Right hindlimb (tissue), 1 donor: ENCODE results near the gene NFILZ.

Experiments
- DNase-seq: peaks from one replicate; pipeline ENCODE4 v3.0.0-alpha.2; 2018

Gene NFILZ, protein sequence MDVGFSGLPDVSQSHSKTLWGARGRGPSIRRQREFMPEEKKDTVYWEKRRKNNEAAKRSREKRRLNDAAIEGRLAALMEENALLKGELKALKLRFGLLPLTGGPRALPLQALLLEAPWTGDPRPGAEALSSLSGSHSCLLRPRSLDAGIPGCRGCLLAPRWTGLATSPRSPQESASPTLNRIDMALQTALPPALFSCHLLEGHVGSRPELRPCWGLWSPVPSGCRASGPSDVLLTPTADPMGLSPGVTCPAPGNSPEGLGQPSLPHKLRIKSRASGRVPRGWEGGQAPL

DNA sequence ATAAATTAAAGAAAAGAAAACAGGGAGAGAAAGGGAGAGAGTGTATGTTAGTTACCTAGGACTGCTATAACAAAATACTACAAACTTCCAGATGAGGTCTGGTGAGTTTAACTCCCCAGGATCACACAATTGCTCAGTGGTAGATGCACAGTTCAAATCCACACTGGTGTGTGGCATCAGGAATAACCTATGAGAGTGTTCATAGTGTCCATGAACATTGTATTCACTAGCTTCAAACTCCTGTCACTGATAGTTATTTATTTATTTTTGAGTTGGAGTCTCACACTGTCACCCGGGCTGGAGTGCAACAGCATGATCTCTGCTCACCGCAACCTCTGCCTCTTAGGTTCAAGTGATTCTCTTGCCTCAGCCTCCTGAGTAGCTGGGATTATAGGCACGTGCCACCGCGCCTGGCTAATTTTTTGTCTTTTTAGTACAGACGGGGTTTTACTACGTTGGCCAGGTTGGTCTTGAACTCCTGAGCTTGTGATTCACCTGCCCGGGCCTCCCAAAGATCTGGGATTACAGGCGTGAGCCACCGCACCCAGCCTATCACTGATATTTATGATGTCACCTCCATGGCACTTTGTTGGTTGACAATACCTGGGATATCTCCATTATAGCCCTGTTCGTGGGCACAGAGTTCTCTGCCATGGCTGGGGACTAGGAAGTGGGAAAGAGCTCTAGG lies at the start of gene NFILZ:
Gene NFILZ (plus strand): TSS at position 638 of the 688 bp plus-strand sequence. CDS start 46,133 bp downstream, outside the sequence.
- DNase-seq = no peak

DNA sequence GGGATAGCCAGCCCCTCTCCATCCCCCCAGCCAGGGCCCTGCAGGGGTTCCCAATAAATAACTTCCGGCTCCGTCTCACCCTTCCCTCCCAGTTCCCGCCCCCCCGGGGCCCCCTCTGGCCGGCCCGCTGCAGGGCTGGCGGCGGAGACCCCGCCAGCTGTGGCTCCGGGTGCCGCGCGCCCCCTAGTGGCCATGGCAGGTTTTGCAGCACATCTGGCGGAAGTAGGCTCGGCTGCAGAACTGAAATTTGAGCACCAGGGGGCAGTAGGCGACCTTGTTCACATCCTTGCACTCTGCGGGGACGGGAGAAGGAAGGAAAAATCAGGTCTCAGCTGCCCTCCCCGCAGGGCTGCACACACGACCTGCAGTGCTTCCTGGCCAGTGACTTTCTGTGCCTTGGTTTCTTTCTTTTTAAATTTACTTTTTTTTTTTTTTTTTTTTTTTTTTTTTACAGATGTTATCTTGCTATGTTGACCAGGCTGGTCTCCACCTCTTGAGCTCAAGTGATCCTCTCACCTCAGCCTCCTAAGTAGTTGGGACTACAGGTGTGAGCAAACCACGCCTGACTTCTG lies 49.6 kb upstream of the NFILZ start:
- peak; percentile 89 for DNase-seq

DNA sequence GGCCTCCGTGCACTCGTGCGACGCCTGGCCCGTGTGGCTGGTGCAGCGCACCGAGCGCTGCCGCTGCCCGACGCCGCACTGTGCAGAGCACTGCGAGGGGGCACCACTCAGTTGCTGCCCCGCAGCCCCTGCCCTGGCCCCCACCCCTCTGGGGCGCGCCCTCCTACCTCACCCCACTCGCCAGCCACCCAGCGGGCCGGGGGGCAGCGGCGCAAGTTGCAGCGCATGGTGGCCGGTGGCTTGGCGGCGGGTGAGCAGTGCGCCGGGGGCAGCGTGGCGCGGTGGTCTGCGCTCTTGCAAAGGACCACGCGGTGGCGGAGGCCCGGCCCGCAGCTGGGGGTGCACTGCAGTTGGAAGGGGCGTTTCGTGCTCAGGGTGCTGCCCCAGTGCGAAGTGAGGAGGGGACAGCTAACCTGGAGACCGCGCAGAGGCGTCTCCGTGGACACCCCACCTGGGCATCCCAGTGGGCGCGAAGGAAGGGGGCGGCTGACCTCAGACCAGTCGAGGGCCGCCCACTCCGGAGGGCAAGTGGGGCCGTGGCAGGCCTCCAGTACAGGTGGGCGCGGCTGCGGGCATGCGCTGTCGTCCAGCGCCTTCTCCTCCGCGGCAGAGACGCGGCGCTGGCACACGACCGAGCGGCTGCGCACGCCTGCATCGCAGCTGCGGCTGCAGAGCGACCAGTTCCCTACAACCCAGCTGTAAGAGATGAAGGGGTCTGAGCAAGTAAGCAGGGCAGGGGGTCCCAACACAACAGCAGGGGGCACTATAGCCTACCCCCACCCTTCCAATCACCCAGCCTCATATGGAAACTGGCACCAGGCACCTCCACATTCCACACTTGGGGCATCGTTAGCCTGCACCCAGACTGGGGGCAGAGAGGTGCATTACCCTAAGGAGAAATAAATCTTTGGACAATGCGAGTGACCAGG lies 45.2 kb upstream of the NFILZ start:
- no peak for DNase-seq

DNA sequence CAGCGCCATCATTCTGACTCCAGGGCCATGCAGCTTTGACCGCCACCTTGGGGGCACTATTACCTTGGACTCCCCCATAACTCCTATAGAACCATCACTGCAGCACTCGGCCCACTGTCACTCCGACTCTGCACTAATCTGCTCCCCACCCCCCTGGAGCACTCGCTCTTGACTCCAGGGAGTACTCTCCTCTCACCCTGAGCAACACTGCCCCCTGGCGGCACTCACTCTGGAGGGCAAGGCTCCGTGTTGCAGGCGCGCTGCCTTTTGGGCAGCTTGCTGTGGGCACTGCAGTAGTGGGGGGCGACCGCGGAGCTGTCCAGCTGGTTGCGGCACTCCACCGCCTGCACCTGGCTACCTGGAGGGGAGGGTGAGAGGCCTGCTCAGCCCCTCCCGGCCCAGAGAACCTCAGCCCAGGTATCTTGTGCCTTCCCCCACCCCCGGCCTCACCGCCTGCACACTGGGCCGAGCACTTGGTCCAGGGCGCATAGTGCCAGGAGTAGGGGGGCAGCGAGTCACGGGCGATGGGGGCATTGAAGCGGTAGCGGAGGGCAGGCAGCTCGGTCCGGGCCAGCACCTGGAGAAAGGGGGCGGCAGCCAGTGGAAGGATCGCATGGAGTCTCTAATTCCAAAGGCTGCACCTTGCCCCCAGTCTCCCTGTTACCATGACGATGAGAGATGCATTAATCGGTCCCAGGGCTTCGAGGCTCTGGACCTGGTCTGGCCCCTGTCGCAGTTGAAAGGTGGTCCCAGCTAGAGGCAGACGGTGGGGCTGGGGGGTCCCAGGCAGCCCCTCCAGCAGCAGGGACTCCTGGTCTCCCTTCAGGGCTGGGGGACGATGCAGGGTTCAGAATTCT lies 44.3 kb upstream of the NFILZ start:
- no peak for DNase-seq

DNA sequence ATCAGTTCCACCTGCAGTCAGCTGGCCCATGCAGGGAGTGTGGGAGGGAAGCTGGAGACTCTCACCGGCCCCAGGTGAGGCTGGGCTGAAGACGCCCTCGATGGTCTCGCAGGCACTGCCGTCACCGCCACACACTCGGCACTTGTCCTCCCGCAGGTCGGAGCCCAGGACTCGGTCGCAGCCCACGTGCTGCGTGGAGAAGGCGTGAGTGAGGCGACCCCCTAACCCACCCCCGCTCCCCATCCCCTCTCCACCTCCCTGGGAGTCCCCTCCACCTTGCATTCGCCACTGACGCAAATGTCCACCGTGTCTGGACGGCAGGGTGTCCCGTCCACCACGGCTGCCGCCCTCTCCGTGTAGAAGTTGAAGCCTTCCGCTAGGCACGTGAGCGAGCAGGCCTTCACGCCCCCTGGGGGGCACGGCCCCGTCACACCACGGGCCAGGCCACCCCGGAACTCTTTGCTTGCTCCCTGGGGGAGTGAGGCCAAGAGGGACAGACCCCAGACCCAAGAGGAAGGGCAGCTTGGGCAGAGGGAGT lies 41.2 kb upstream of the NFILZ start:
- DNase-seq = no peak

DNA sequence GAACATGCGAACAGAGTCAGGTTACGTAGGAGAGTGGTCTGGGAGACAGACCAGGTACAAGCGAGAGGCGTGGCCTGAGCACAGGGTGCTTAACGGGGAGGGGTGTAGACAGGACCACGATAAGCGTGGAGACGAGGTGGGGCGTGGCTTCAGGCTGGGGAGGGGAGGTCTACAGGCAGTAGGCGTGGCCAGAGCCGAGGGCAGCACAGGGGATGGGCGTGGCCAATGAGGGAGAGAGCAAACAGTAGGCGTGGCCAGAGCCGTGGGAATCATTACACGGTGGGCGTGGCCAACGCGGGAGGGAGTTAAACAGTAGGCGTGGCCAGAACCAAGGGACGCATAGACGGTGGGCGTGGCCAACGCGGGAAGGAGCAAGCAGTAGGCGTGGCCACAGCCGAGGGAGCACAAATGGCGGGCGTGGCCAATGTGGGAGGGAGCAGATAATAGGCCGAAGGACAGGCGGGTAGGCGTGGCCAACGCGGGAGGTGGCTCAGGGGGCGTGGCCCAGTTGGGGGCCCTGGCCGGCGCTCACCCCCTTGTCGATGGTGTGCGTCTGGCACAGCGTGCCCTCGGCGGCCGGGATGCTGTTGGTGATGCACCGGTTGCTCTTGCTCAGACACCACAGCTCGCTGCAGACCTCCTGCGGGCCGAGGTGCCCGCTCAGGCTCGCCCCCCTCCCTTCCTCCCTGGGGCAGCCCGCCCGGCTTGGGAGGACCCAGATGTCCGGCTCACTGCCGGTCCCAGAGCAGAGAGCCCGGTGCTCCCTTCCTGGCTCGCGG lies 38.0 kb upstream of the NFILZ start:
- peak; percentile 96 for DNase-seq

DNA sequence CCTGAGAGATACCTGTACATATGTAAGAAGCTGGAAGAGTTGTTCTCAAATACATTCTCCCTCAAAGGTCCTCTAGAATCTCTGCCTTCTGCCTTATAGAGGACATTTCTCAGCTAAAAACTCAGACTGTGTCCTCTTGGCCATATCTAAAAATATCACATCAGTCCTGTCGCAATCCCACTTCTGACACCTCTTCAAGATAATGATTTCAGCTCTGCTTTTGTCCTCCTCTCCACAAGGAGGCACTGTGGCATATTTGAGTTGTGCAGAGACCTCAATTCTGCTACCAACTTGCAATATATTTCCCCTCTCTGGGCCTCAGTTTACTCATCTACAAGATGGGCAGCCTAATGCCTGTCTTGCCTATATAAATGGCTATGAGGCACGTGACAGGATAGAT lies 36.5 kb upstream of the NFILZ start:
- DNase-seq = no peak

DNA sequence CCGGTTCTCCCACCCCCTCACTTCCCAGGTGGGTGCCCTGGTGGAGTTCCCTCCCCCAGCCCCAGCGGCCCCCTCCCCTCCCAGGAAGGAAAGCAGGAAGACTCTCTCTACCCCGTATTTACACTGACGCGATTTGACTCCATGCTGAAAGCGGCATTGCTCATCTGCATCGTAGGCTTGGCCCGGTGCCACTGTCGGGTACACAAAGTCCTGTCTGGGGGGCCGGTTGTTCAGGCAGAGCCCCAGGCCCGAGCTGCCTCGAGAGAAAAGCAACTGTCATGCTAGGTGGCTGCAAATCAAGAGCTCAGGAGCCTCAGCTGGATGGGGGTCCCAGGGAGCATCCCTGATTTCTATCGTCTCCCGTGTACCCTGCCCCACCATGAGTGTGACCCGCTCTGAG lies 34.8 kb upstream of the NFILZ start:
- DNase-seq = no peak

DNA sequence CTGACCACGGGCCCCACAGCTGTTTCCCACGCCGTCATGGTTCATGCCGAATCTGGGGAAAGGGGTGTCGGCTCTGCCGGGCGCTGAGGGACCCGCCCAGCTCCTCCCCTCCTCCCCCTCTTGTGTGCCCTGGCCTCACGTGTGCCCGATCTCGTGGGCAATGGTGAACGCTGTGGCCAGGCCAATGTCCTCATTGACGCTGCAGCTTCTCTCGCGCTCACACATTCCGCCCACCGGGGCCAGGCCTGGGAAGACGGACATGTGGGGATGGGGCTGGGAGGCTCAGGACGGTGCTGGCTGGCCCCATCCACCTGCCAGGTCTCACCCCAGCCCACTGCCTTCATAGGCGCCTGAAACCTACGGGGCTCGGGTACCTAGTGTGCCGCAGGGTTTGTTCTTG lies 34.3 kb upstream of the NFILZ start:
- DNase-seq = no peak

DNA sequence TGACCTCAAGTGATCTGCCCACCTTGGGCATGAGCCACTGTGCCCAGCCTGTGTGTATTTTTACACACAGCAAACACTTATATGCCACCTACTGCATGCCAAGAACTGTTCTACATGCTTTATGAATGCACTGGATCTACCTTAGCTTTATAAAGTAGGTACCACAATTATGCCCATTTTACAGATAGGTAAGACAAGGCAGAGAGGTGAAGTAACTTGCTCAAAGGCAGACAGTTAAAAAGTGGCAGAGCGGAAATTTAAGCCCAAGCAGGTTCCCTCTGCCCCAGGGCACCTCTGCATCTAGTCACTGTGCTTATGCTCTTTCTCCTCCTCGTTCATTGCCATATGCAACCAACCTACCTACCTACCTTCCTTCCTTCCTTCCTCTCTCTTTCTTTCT lies 30.4 kb upstream of the NFILZ start:
- DNase-seq = no peak

DNA sequence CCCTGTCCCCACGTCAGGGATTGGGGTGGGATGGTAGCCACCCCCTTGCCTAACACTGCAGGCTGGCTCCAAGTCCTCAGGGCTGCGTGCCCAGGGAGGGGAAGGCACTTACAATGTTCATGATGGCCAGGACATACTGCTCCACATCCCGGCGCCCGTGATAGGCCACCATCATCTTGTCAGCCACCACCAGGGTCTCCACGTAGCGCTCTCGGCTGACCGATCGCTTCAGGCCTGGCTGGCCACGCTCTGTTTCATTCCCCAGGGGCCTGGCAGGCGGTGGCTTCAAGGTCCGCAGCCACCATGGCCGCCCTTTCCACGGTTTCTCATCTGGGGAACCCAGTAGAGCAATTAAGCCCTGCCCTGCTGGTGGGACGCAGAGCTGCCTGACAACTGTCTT lies 29.6 kb upstream of the NFILZ start:
- no peak for DNase-seq

DNA sequence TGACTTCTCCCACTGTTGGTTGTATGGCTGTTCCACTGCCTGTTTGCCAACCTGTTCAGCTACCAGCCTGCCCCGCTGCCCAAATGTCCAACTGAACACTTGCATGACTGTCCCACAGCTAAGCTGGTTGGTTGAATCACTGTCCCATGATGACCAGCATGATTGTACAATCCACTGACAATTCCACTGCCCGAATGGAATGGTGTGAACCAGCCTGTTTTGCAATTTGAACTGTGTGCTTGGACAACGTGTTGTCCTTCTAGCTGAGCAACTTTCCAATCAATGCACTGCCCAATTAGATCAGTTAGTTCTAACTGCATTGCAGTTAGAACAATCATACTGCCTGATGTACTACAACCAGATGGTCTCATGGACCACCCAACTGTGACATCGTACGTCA lies 28.6 kb upstream of the NFILZ start:
- no peak for DNase-seq

DNA sequence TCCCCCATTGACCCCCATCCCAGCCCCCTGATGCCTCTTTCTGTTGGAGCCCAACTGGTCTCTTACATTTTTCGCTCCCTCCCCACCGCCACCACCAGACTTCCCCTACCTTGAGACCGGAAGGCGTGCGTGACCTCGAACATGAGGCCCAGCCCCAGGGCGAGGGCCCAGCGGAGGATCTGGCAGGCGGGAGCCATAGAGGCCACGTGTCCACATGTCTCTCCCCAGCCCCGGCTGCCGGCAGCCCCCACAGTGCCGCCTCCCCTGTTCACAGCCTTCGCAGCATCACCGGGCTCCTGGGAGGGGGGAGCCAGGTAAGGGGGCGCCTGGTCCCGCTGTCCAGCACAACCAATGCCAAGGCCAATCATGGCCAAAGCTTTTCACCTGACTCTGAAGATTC lies 24.9 kb upstream of the NFILZ start:
- DNase-seq = no peak

DNA sequence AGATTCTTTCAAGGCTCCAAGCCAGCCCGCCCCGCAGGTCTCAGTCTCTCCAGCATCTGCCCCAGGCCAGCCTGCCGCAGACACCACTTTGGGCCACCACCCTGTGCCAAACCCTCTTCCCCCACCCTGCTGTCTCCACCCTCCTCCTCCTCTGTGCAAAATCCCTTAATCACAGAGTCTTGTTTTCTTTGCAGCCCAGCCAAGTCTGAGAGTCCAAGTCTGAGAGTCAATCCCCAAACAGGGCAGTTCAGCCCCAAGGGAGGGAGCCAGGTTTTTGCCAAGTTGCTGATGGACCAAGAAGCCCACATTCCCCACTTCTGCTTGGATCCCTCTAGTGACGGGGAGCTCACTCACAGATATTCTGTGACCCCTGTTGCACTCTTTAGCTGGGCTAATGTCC lies 23.0 kb upstream of the NFILZ start:
- DNase-seq = peak; percentile 65

DNA sequence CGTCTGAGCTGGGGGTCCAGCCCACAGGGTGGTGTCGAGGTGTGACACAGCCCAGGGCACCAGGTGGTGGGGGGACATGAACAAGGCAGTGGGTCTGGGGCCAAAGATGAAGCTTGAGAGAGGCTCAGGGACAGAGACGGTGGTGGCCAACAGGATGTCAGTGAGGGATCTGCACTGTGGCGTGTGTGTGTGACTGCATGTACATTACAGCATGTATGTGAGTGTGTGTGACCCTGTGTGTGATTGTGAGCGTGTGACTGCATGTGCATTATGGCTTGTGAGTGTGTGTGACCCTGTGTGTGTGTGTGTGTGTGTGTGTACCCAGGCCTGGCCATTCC lies 21.5 kb upstream of the NFILZ start:
- DNase-seq = no peak

DNA sequence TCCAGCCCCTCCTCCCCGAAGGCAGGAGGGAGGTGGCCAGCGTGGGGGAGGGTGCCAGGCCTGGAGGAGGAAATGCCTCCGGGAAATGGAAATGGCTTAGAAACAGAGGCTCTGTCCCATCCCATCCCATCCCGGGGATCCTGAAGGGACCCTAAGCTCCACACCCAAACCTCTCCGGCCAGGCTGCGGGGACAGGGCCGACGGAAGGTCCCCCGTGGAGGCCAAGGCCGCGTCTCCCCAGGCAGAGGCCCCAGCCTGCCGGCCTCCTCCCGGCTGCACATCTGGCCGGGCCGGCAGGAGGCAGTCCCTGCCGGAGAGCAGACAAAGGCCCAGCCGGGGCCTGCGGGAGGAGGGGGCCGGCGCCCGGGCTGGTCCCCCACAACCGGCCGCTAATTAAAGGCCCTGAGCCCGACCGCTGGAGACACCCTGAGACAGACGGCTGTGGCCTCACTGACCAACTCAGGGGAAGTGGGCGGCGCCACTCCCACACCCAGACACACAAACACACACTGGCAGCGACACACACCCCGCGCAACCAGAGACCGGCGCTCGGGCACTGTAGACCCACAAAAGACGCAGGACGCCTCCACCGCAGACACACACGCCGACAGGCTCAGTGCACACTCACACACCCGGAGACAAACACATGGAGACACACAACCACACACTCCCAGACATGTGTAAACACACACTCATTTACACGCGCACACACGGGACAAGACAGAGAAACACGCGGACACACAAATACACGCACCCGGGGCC lies 21.0 kb upstream of the NFILZ start:
- peak; percentile 85 for DNase-seq

DNA sequence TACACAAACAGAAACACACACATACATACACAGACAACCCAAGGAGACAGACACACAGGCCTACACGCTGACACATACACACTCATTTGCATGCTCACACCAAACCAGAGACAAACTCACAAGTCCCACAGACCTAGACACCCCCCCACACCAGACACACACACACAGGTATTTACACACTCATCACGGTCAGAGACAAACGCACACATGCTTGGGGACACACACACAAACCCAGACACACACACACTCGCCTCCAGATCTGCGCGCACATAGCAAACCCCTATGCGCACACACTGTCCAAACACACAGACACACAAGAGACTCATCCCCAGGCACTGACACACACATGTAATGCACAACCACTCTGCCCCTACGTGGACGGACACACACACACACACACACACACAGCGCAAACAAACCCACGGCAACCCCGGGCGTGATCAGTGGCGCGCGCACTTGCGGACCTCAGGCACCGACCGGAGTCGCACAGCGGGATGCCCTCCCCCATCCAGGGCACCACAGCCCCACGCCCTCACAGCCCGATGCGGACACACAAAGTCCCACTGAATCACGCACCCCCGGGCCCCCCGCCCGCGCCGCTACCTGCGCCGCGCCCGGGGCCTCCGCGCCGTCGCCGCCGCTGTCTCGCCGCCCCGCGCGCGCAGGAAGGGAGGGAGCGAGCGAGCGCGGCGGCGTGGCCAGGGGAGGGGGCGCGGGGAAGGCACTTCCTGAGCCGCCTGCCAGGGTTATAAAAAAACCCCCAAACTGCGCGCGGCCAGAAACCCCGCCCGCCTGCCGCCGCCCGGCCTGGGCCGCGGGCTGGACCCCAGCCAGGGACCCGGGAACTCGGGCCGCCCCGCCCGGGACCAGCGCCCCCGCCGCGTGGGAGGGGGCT lies 20.1 kb upstream of the NFILZ start, which contains the start of gene ADAMTS10:
Gene ADAMTS10 (minus strand): TSS at position 675 of the 895 bp plus-strand sequence. CDS start 5,005 bp downstream, outside the sequence.
- DNase-seq = peak; percentile 71

DNA sequence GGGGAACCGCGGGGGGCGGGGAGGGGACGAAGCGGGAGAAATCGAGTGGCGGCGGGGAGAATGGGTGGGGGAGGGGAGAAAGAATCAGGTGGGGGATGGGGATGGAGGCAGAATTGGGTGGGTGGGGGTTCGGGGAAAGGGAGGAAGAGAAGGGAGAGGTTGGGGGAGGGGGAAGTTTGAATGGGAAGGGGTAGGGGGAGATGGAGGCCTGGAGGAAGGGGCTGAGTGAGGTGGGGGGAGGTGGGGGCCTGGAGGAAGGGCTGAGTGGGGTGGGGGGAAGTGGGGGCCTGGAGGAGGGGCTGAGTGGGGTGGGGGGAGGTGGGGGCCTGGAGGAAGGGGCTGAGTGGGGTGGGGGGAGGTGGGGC lies 19.5 kb upstream of the NFILZ start:
- no peak for DNase-seq

DNA sequence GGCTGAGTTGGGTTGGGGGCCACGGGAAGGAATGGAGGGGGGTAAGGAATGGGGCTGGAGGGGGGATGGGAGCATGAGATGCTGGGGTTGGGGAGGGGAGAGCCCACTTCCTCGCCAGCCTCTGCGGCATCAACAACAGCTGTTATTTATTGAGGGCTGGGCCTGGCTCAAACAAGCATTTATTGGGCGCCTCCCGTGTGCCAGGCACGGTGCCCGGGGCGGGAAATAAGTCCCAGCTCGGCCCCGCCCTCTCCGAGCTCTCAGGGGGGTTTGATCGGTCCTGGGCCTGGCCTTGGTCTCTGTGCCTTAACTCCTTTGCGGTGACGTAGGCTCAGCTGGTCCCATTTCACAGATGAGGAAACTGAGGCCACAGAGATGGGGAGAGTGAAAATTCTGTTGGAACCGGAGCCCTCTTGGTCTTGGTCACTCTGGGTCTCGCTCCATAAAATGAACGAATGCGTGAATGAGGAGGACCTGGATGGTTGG lies 19.0 kb upstream of the NFILZ start:
- peak; percentile 59 for DNase-seq
